Natural killer cell (primary cell): Measurements from ENCODE around the gene FAM169A. TPM values are rescaled to one million over a fixed set of nuclear protein-coding genes. Genes with fewer than 3 reads are reported as not detected.
A peak's percentile ranks its signal among the peaks of the same experiment; 100 is the strongest.

Source experiments
- ATAC-seq, 3 donors: fragments of 150-1000 bp in 2 of 3; fragments of 200-7000 bp in 1 of 3; cut with Tn5 transposase; 1 replicate in 1 of 3; 2 replicates in 2 of 3; pipeline ENCODE4 v1.10.0; 2021; ENCODE audit warnings: mild to moderate bottlenecking in 2 of 3, moderate library complexity in 2 of 3
- DNase-seq, 2 donors: peaks; one replicate each; pipeline versions ENCODE4 v3.0.0 to v3.0.0-alpha.2; 2013 to 2021; ENCODE audit warnings: mixed read lengths in 1 of 2
- H3K27ac ChIP-seq: one replicate; pipeline ENCODE4 v1.5.1; 2013; ENCODE audit warnings: mild to moderate bottlenecking, low read length
- H3K27me3 ChIP-seq: one replicate; pipeline ENCODE4 v1.6.1; 2013; ENCODE audit warnings: low read length; ENCODE audit not compliant: control insufficient read depth, insufficient read depth
- H3K36me3 ChIP-seq: one replicate; pipeline ENCODE4 v1.6.1; 2013; ENCODE audit warnings: low read length; ENCODE audit not compliant: control insufficient read depth, insufficient read depth
- H3K4me1 ChIP-seq: one replicate; pipeline ENCODE4 v1.6.1; 2013; ENCODE audit warnings: low read length; ENCODE audit not compliant: control insufficient read depth, insufficient read depth
- H3K4me3 ChIP-seq: one replicate; pipeline ENCODE4 v1.5.1; 2013; ENCODE audit warnings: low read length
- H3K9me3 ChIP-seq: one replicate; pipeline ENCODE4 v1.6.1; 2013; ENCODE audit warnings: low read length; ENCODE audit not compliant: control insufficient read depth, insufficient read depth
- H3K27ac Mint-ChIP-seq, 2 donors: one replicate each; pipeline ENCODE4 v1.8.0; 2022; ENCODE audit warnings: mild to moderate bottlenecking in 2 of 2, mixed read lengths in 2 of 2, moderate library complexity in 1 of 2
- H3K27me3 Mint-ChIP-seq, 2 donors: one replicate each; pipeline ENCODE4 v1.8.0; 2022; ENCODE audit warnings: low read depth in 2 of 2, mixed read lengths in 2 of 2
- H3K36me3 Mint-ChIP-seq: one replicate; pipeline ENCODE4 v1.8.0; 2022; ENCODE audit warnings: mixed read lengths
- H3K4me1 Mint-ChIP-seq, 2 donors: one replicate each; pipeline ENCODE4 v1.8.0; 2022; ENCODE audit warnings: mixed read lengths in 2 of 2
- H3K4me3 Mint-ChIP-seq: one replicate; pipeline ENCODE4 v1.8.0; 2022; ENCODE audit warnings: mild to moderate bottlenecking, moderate library complexity, mixed read lengths
- H3K9me3 Mint-ChIP-seq, 2 donors: one replicate each; pipeline ENCODE4 v1.8.0; 2022; ENCODE audit warnings: mixed read lengths in 2 of 2
- CTCF ChIP-seq: fragments of 200-600 bp; IDR thresholded peaks from one replicate; pipeline ENCODE4 v1.8.0; 2022; ENCODE audit warnings: antibody characterized with exemption
- WGBS: methylation state at CpG from one replicate; pipeline ENCODE4 v1.1.7; 2013; ENCODE audit warnings: missing lambda C conversion rate; ENCODE audit not compliant: insufficient coverage; 5-methylcytosine and 5-hydroxymethylcytosine counted together
- intact Hi-C: fragments of 100-400 bp; cut with micrococcal nuclease; formaldehyde crosslinking; loops from one replicate; pipeline ENCODE4 v1.14.2; 2022
- total RNA-seq, 4 donors: library from RNA; stranded (reverse); fragments of 120-200 nt in 1 of 4; gene quantifications; one replicate each; pipeline versions ENCODE4 v1.2.3 to v1.2.4, GENCODE V29; 2013 to 2022

FAM169A gene
- total RNA-seq, 3 donors from 2014 or later (not counting 1 experiment from before 2014, with no cell fraction given): 28.0 to 32.6 (median 28.6) TPM

- peak in 1 of 2 donors; percentile 46 for DNase-seq
- TF ChIP-seq CTCF: no peak
- no peaks in the 10 kb centered on the region for H3K36me3 Mint-ChIP-seq
- 34% methylated on average over 4 of the region's 4 CpGs for WGBS
- no peaks in the 10 kb centered on the region for H3K27me3 Mint-ChIP-seq
- ATAC-seq: peak; percentile 48 to 81 (median 73)
- H3K27ac Mint-ChIP-seq: peak overlapping the region; percentile 37 to 73
- H3K4me1 ChIP-seq: peaks cover 2% of the 10 kb centered on the region
- no peaks in the 10 kb centered on the region for H3K9me3 Mint-ChIP-seq
- H3K4me1 Mint-ChIP-seq: peaks cover 10 to 13% of the 10 kb centered on the region in 2 donors
- H3K4me3 ChIP-seq: no peak overlapping the region
- peak overlapping the region; percentile 53 for H3K4me3 Mint-ChIP-seq
- no peaks in the 10 kb centered on the region for H3K9me3 ChIP-seq
- H3K36me3 ChIP-seq: no peaks in the 10 kb centered on the region
- no peak overlapping the region for H3K27ac ChIP-seq
- no peaks in the 10 kb centered on the region for H3K27me3 ChIP-seq
- intact Hi-C loops: loop anchor here (5.0 kb wide), 1 partner anchor 136 kb away; the partner anchor contains the start of genes GFM2 and NSA2
Observed at GRCh38 chr5:74903165-74903787, 37.1 kb upstream of the FAM169A start.

DNA sequence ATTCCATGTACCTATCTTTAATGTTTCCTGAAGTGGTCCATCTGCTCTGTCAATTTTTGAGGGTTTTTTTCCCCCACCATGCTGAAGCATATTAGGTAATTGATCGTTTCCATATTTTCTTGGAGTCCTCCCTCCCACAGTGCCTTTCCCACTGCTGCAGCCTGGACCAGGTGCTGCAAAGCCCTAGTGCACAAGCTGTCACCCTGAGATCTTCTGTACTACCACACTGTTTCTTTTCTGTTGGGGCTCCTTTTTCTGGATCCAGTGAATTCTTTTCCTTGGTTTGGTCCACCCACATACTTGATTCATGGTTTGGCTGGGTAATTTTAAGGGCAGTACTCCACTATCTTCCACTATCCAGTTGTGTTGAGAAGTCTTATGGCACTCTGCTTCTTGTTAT is 30.9 kb upstream of the FAM169A start:
- Histone ChIP-seq H3K27ac (no peak overlapping the region), H3K4me3 (no peak overlapping the region), H3K4me1 (no peaks in the 10 kb centered on the region), H3K9me3 (no peaks in the 10 kb centered on the region), H3K27me3 (no peaks in the 10 kb centered on the region), H3K36me3 (no peaks in the 10 kb centered on the region)
- no peak for TF ChIP-seq CTCF
- 90% methylated on average over 1 of the region's 1 CpG for WGBS
- Mint-ChIP-seq H3K27ac (no peak overlapping the region), H3K4me3 (no peak overlapping the region), H3K36me3 (no peaks in the 10 kb centered on the region), H3K4me1 (peaks cover 19 to 20% of the 10 kb centered on the region in 2 donors), H3K27me3 (no peaks in the 10 kb centered on the region), H3K9me3 (peaks cover 0 to 2% of the 10 kb centered on the region in 2 donors)
- intact Hi-C loops: no loop called here
- DNase-seq (no peak), ATAC-seq (no peak)

DNA sequence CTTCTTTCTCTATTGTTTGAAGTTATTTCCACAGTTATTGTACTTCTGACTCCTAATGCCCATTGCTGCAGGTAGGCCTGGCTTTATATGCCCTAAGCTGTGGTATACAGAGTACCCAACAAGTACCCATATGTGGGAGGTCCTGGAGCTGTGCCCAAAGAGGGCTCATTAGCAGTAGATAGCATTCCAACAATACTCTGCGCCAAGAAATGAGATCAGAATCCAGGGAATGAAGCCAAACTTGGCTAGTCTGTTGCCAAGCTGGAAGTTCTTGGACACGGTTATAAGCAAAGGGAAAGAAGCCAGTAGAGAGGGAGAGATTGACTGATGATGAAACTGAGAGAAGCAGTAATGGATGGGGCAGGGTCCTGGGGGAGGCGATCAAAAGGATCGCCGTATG is 29.7 kb upstream of the FAM169A start:
- H3K36me3 Mint-ChIP-seq: no peaks in the 10 kb centered on the region

More for the DNA sequence above, 29.7 kb upstream of the FAM169A start:
- Mint-ChIP-seq H3K4me1 (peaks cover 19 to 24% of the 10 kb centered on the region in 2 donors), H3K27ac (no peak overlapping the region), H3K27me3 (no peaks in the 10 kb centered on the region), H3K4me3 (no peak overlapping the region), H3K9me3 (peaks cover 0 to 2% of the 10 kb centered on the region in 2 donors)
- Histone ChIP-seq H3K27me3 (no peaks in the 10 kb centered on the region), H3K4me1 (no peaks in the 10 kb centered on the region), H3K36me3 (no peaks in the 10 kb centered on the region), H3K4me3 (no peak overlapping the region), H3K9me3 (no peaks in the 10 kb centered on the region), H3K27ac (no peak overlapping the region)
- TF ChIP-seq CTCF: no peak
- intact Hi-C loops: no loop called here
- DNase-seq (no peak), ATAC-seq (no peak)
- WGBS: 94% methylated on average over 5 of the region's 5 CpGs
